Stimulated activated CD8-positive, alpha-beta memory T cell treated with anti-CD3 and anti-CD28 coated beads, Interleukin-2, amount 100 ng/mL, for 48 hours (primary cell): ENCODE data around the gene HCRTR2.

Experiments
- DNase-seq, 2 donors: peaks; one replicate each; pipeline ENCODE4 v3.0.0-alpha.2; 2020; ENCODE audit warnings: low read depth in 2 of 2

The HCRTR2 gene

DNA sequence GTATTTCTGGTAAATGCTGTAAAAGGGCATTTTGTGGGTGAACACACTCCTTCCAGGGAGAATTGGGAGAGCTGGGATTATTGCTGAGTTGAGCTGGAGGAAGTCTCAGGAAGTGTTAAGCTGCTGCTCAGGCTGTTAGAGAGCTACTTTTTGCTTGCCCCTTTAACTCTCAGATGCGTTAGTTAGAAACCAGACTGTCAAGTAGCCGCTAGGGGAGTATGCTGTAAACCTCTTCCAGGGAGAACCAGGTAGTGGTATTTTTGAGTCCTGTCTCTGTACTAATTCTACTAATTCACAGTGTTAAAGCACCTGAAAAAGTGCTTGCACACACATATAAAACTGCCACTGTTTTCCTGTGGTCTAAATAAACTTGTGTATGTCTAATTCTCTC is 146.4 kb downstream of the HCRTR2 start:
- no peak for DNase-seq

- no peak for DNase-seq
These were observed 152.9 kb downstream of the HCRTR2 start, which contains the start of gene GFRAL for GRCh38 chr6:55327169-55327568. GFRAL (plus strand) TSS chr6:55327469; CDS start chr6:55327555, 86 bp downstream.
